ENCODE results near the gene DLEC1. TPM values are rescaled to one million over a fixed set of nuclear protein-coding genes. Genes with fewer than 3 reads are reported as not detected.

DLEC1 gene
- polyA plus RNA-seq, 1 experiment, result 0.06 TPM

GRCh38 chr3:37999836-38000235 is 39.2 kb upstream of the DLEC1 start:
- H3K36me3 ChIP-seq (ENCODE audit: control insufficient read depth, insufficient read depth, low read length), result peaks cover 3% of the 10 kb centered on the region
- CTCF ChIA-PET, result no interaction called here
- H3K27me3 ChIP-seq (ENCODE audit: control insufficient read depth, insufficient read depth, low read length), result no peaks in the 10 kb centered on the region
- no peak overlapping the region for H3K4me3 ChIP-seq (ENCODE audit: low read depth, low read length)
- no peak for TF ChIP-seq CTCF (IDR thresholded peaks at IDR 0.05; ENCODE audit: insufficient read depth, low read depth, low read length)
- POLR2A ChIA-PET, result no interaction called here
- DNase-seq (ENCODE audit: low read depth), result no peak

- POLR2A ChIA-PET, result no interaction called here
These were observed 38.6 kb upstream of the DLEC1 start for GRCh38 chr3:38000242-38000916.

GRCh38 chr3:38000965-38001455 is 38.0 kb upstream of the DLEC1 start:
- H3K36me3 ChIP-seq (ENCODE audit: control insufficient read depth, insufficient read depth, low read length), result peaks cover 6% of the 10 kb centered on the region
- DNase-seq (ENCODE audit: low read depth), result no peak
- H3K4me3 ChIP-seq (ENCODE audit: low read depth, low read length), result no peak overlapping the region
- H3K27me3 ChIP-seq (ENCODE audit: control insufficient read depth, insufficient read depth, low read length), result no peaks in the 10 kb centered on the region
- ChIA-PET CTCF (interaction anchor here (1.6 to 5.6 kb wide), 2 partner anchors 26 to 147 kb away, joined by 7 to 66 read pairs; no protein-coding TSS in a partner anchor), POLR2A (no interaction called here)
- no peak for TF ChIP-seq CTCF (IDR thresholded peaks at IDR 0.05; ENCODE audit: insufficient read depth, low read depth, low read length)

More at GRCh38 chr3:38000242-38000916, 38.6 kb upstream of the DLEC1 start:
- no peak for DNase-seq (ENCODE audit: low read depth)
- CTCF ChIA-PET, result interaction anchor here (1.6 to 5.6 kb wide), 2 partner anchors 25 to 147 kb away, joined by 7 to 66 read pairs; no protein-coding TSS in a partner anchor
- H3K4me3 ChIP-seq (ENCODE audit: low read depth, low read length), result no peak overlapping the region
- H3K36me3 ChIP-seq (ENCODE audit: control insufficient read depth, insufficient read depth, low read length), result peaks cover 3% of the 10 kb centered on the region
- no peaks in the 10 kb centered on the region for H3K27me3 ChIP-seq (ENCODE audit: control insufficient read depth, insufficient read depth, low read length)
- no peak for TF ChIP-seq CTCF (IDR thresholded peaks at IDR 0.05; ENCODE audit: insufficient read depth, low read depth, low read length)

- CTCF ChIA-PET, result interaction anchor here (1.6 to 5.6 kb wide), 2 partner anchors 27 to 148 kb away, joined by 7 to 66 read pairs; no protein-coding TSS in a partner anchor
- POLR2A ChIA-PET, result no interaction called here
- DNase-seq (ENCODE audit: low read depth), result no peak
These were observed 37.4 kb upstream of the DLEC1 start for GRCh38 chr3:38001456-38002081.

More at GRCh38 chr3:38001456-38002081, 37.4 kb upstream of the DLEC1 start:
- H3K4me3 ChIP-seq (ENCODE audit: low read depth, low read length), result no peak overlapping the region
- peak; percentile 22; the same call in 1 of the 2 replicates for TF ChIP-seq CTCF (IDR thresholded peaks at IDR 0.05; ENCODE audit: insufficient read depth, low read depth, low read length)
- peaks cover 6% of the 10 kb centered on the region for H3K36me3 ChIP-seq (ENCODE audit: control insufficient read depth, insufficient read depth, low read length)
- H3K27me3 ChIP-seq (ENCODE audit: control insufficient read depth, insufficient read depth, low read length), result no peaks in the 10 kb centered on the region

Measured in BJ (cell line).